Activated CD4-positive, alpha-beta memory T cell treated with anti-CD3 and anti-CD28 coated beads, Interleukin-2, amount 10 ng/mL, durations not matched to agents 7 days and 5 days (primary cell): ENCODE data around the gene APOBEC3B. TPM values are rescaled to one million over a fixed set of nuclear protein-coding genes. Genes with fewer than 3 reads are reported as not detected.
A peak's percentile ranks its signal among the peaks of the same experiment; 100 is the strongest.
"Not testable (repeated sequence)": the region's sequence is repeated elsewhere in the genome, so short reads cannot be mapped to it uniquely, and the experiment has no call there.

Experiments used
- CTCF ChIA-PET: fragments of 350-600 bp; sonication (Branson Sonifier 250); formaldehyde crosslinking; loops from one replicate; lab custom pipeline; 2021; ENCODE audit warnings: antibody characterized with exemption, inconsistent platforms; lab: Charles Lee
- POLR2A ChIA-PET: fragments of 350-600 bp; sonication (Branson Sonifier 250); formaldehyde crosslinking; loops from one replicate; lab custom pipeline; 2021; ENCODE audit warnings: antibody characterized with exemption; lab: Charles Lee
- DNase-seq: peaks from one replicate; pipeline ENCODE4 v3.0.0-alpha.2; 2020
- H3K27ac Mint-ChIP-seq: one replicate; pipeline ENCODE4 v1.8.0; 2021; ENCODE audit warnings: mild to moderate bottlenecking, mixed read lengths
- H3K27me3 Mint-ChIP-seq: one replicate; pipeline ENCODE4 v1.8.0; 2021; ENCODE audit warnings: mixed read lengths
- H3K36me3 Mint-ChIP-seq: one replicate; pipeline ENCODE4 v1.8.0; 2021; ENCODE audit warnings: low read depth, mixed read lengths
- H3K4me1 Mint-ChIP-seq: one replicate; pipeline ENCODE4 v1.8.0; 2021; ENCODE audit warnings: mixed read lengths
- H3K4me3 Mint-ChIP-seq: one replicate; pipeline ENCODE4 v1.8.0; 2021; ENCODE audit warnings: mild to moderate bottlenecking, mixed read lengths
- H3K9me3 Mint-ChIP-seq: one replicate; pipeline ENCODE4 v1.8.0; 2021; ENCODE audit warnings: mixed read lengths
- total RNA-seq, 2 experiments: library from RNA; stranded (reverse); gene quantifications; one replicate each; pipeline ENCODE4 v1.2.3, GENCODE V29; 2021

APOBEC3B gene
- total RNA-seq, 2 experiments from 2014 or later = 51.6 to 51.9 TPM

GRCh38 chr22:38992871-38993371 is 10.8 kb downstream of the APOBEC3B start:
- H3K4me1 Mint-ChIP-seq = peaks cover 32% of the 10 kb centered on the region
- H3K9me3 Mint-ChIP-seq, H3K27ac Mint-ChIP-seq, H3K27me3 Mint-ChIP-seq, H3K4me3 Mint-ChIP-seq, DNase-seq, CTCF ChIA-PET: not testable (repeated sequence)
- H3K36me3 Mint-ChIP-seq = peaks cover 16% of the 10 kb centered on the region
- POLR2A ChIA-PET = interaction anchor here (1.6 kb wide), 1 partner anchor 8 kb away, joined by 5 read pairs; no protein-coding TSS in a partner anchor

GRCh38 chr22:38996105-38996504 is 14.0 kb downstream of the APOBEC3B start:
- POLR2A ChIA-PET = no interaction called here
- peaks cover 5% of the 10 kb centered on the region for H3K9me3 Mint-ChIP-seq
- no peaks in the 10 kb centered on the region for H3K36me3 Mint-ChIP-seq
- H3K27me3 Mint-ChIP-seq = peaks cover 10% of the 10 kb centered on the region
- peaks cover 10% of the 10 kb centered on the region for H3K4me1 Mint-ChIP-seq
- CTCF ChIA-PET = no interaction called here
- no peak overlapping the region for H3K27ac Mint-ChIP-seq
- H3K4me3 Mint-ChIP-seq = no peak overlapping the region
- DNase-seq = no peak

GRCh38 chr22:38997518-38997917 is 15.4 kb downstream of the APOBEC3B start:
- H3K4me1 Mint-ChIP-seq = peaks cover 14% of the 10 kb centered on the region
- CTCF ChIA-PET = interaction anchor here (1.2 kb wide), 1 partner anchor 127 kb away, joined by 3 read pairs; no protein-coding TSS in a partner anchor
- POLR2A ChIA-PET = interaction anchor here (0.6 to 1.5 kb wide), 2 partner anchors 12 to 316 kb away, joined by 3 to 4 read pairs; partner anchors contain the start of gene TOMM22
- DNase-seq = no peak
- H3K27me3 Mint-ChIP-seq = peaks cover 10% of the 10 kb centered on the region
- H3K27ac Mint-ChIP-seq = no peak overlapping the region
- H3K36me3 Mint-ChIP-seq = no peaks in the 10 kb centered on the region
- H3K9me3 Mint-ChIP-seq = peaks cover 5% of the 10 kb centered on the region
- H3K4me3 Mint-ChIP-seq = no peak overlapping the region

GRCh38 chr22:39003165-39003638 is 21.1 kb downstream of the APOBEC3B start:
- no peak overlapping the region for H3K4me3 Mint-ChIP-seq
- CTCF ChIA-PET = interaction anchor here (0.6 to 8.1 kb wide), 31 partner anchors 10 to 315 kb away, joined by 3 to 141 read pairs (median 4); partner anchors contain the start of genes APOBEC3A, CBX6, CBX7 and NPTXR
- H3K27me3 Mint-ChIP-seq = peaks cover 6% of the 10 kb centered on the region
- H3K27ac Mint-ChIP-seq = peak overlapping the region; percentile 4
- H3K4me1 Mint-ChIP-seq = peaks cover 18% of the 10 kb centered on the region
- POLR2A ChIA-PET = interaction anchor here (0.7 to 2.3 kb wide), 10 partner anchors 25 to 1947 kb away, joined by 3 to 30 read pairs (median 4); partner anchors contain the start of genes CBX6 and RPL3
- H3K36me3 Mint-ChIP-seq = no peaks in the 10 kb centered on the region
- peak; percentile 88 for DNase-seq
- H3K9me3 Mint-ChIP-seq = peaks cover 2% of the 10 kb centered on the region

- H3K36me3 Mint-ChIP-seq = no peaks in the 10 kb centered on the region
- CTCF ChIA-PET = interaction anchor here (0.9 to 8.1 kb wide), 4 partner anchors 111 to 309 kb away, joined by 3 to 141 read pairs (median 5); partner anchors contain the start of gene CBX6
- no peak overlapping the region for H3K27ac Mint-ChIP-seq
- no peak for DNase-seq
- POLR2A ChIA-PET = no interaction called here
- H3K4me3 Mint-ChIP-seq = no peak overlapping the region
- H3K27me3 Mint-ChIP-seq = no peaks in the 10 kb centered on the region
- H3K9me3 Mint-ChIP-seq = no peaks in the 10 kb centered on the region
- H3K4me1 Mint-ChIP-seq = peaks cover 25% of the 10 kb centered on the region
These were observed 25.0 kb downstream of the APOBEC3B start for GRCh38 chr22:39007177-39007576.

- H3K36me3 Mint-ChIP-seq, POLR2A ChIA-PET, H3K4me3 Mint-ChIP-seq, DNase-seq, H3K27me3 Mint-ChIP-seq, H3K9me3 Mint-ChIP-seq, H3K27ac Mint-ChIP-seq: not testable (repeated sequence)
- CTCF ChIA-PET = interaction anchor here (1.7 to 8.1 kb wide), 2 partner anchors 113 to 138 kb away, joined by 6 to 141 read pairs; partner anchors contain the start of gene CBX6
- peaks cover 24% of the 10 kb centered on the region for H3K4me1 Mint-ChIP-seq
These were observed 26.2 kb downstream of the APOBEC3B start for GRCh38 chr22:39008271-39008850.

- no peak for DNase-seq
- no peaks in the 10 kb centered on the region for H3K27me3 Mint-ChIP-seq
- H3K27ac Mint-ChIP-seq = no peak overlapping the region
- POLR2A ChIA-PET = no interaction called here
- peaks cover 10% of the 10 kb centered on the region for H3K36me3 Mint-ChIP-seq
- H3K4me3 Mint-ChIP-seq = no peak overlapping the region
- H3K9me3 Mint-ChIP-seq = no peaks in the 10 kb centered on the region
- H3K4me1 Mint-ChIP-seq = peaks cover 34% of the 10 kb centered on the region
- CTCF ChIA-PET = no interaction called here
These were observed 28.8 kb downstream of the APOBEC3B start for GRCh38 chr22:39010946-39011345.

GRCh38 chr22:39012533-39013511 is 30.7 kb downstream of the APOBEC3B start:
- peak overlapping the region; percentile 59 for H3K27ac Mint-ChIP-seq
- peaks cover 45% of the 10 kb centered on the region for H3K4me1 Mint-ChIP-seq
- H3K9me3 Mint-ChIP-seq = no peaks in the 10 kb centered on the region
- H3K27me3 Mint-ChIP-seq = no peaks in the 10 kb centered on the region
- DNase-seq = no peak
- H3K4me3 Mint-ChIP-seq = peak overlapping the region; percentile 55
- CTCF ChIA-PET = interaction anchor here (0.5 to 1.9 kb wide), 4 partner anchors 9 to 707 kb away, joined by 4 to 6 read pairs (median 5); no protein-coding TSS in a partner anchor
- H3K36me3 Mint-ChIP-seq = peaks cover 18% of the 10 kb centered on the region
- POLR2A ChIA-PET = interaction anchor here (0.8 to 1.3 kb wide), 7 partner anchors 9 to 306 kb away, joined by 3 to 7 read pairs (median 4); partner anchors contain the start of gene CBX6

- H3K36me3 Mint-ChIP-seq = peaks cover 24% of the 10 kb centered on the region
- peak overlapping the region; percentile 98 for H3K4me3 Mint-ChIP-seq
- not testable (repeated sequence) for H3K9me3 Mint-ChIP-seq, DNase-seq, H3K27me3 Mint-ChIP-seq
- H3K27ac Mint-ChIP-seq = peak overlapping the region; percentile 90
- ChIA-PET CTCF (interaction anchor here (0.5 to 1.9 kb wide), 4 partner anchors 9 to 708 kb away, joined by 4 to 6 read pairs (median 5); no protein-coding TSS in a partner anchor), POLR2A (interaction anchor here (0.8 to 2.4 kb wide), 8 partner anchors 9 to 306 kb away, joined by 3 to 7 read pairs (median 4); partner anchors contain the start of genes CBX6 and RPL3)
- H3K4me1 Mint-ChIP-seq = peaks cover 49% of the 10 kb centered on the region
These were observed 31.4 kb downstream of the APOBEC3B start for GRCh38 chr22:39013561-39013941.

GRCh38 chr22:39013942-39014722 is 32.0 kb downstream of the APOBEC3B start, which contains the start of gene APOBEC3C:
TSS of gene APOBEC3C (plus strand) at chr22:39014257. CDS start at chr22:39014363, 106 bp downstream.
- H3K4me3 Mint-ChIP-seq = peak within 1 kb of the TSS; percentile 98
- H3K36me3 Mint-ChIP-seq = peaks cover 27% of the 10 kb centered on the region
- H3K9me3 Mint-ChIP-seq = no peaks in the 10 kb centered on the region
- peak; percentile 89 for DNase-seq
- ChIA-PET CTCF (interaction anchor here (0.7 to 1.9 kb wide), 4 partner anchors 8 to 58 kb away, joined by 3 to 5 read pairs (median 4); no protein-coding TSS in a partner anchor), POLR2A (interaction anchor here (0.8 to 2.4 kb wide), 8 partner anchors 8 to 306 kb away, joined by 3 to 7 read pairs (median 4); partner anchors contain the start of genes CBX6 and RPL3)
- H3K27ac Mint-ChIP-seq = peak within 1 kb of the TSS; percentile 90
- no peaks in the 10 kb centered on the region for H3K27me3 Mint-ChIP-seq
- peaks cover 53% of the 10 kb centered on the region for H3K4me1 Mint-ChIP-seq

- POLR2A ChIA-PET = interaction anchor here (1.1 to 2.4 kb wide), 5 partner anchors 80 to 305 kb away, joined by 3 to 7 read pairs (median 4); partner anchors contain the start of gene RPL3
- H3K9me3 Mint-ChIP-seq, H3K27me3 Mint-ChIP-seq, DNase-seq: not testable (repeated sequence)
- CTCF ChIA-PET = interaction anchor here (0.7 to 1.4 kb wide), 3 partner anchors 8 to 59 kb away, joined by 3 to 4 read pairs (median 3); no protein-coding TSS in a partner anchor
- Mint-ChIP-seq H3K4me1 (peaks cover 57% of the 10 kb centered on the region), H3K36me3 (peaks cover 30% of the 10 kb centered on the region), H3K4me3 (peak overlapping the region; percentile 98), H3K27ac (peak overlapping the region; percentile 90)
These were observed 32.6 kb downstream of the APOBEC3B start for GRCh38 chr22:39014723-39015121.
